HEK293 (cell line): Measurements from ENCODE around the gene SETDB2.

ENCODE experiments used
- CTCF ChIA-PET: fragments of 350-600 bp; formaldehyde crosslinking; extraction: SDS; loops from one replicate; lab custom pipeline; 2021; ENCODE audit warnings: antibody characterized with exemption; lab: Yijun Ruan, JAX
- POLR2A ChIA-PET: fragments of 300-600 bp; formaldehyde crosslinking; extraction: SDS; loops from one replicate; lab custom pipeline; 2020; ENCODE audit warnings: antibody characterized with exemption, inconsistent platforms; lab: Yijun Ruan, JAX
- H3K27ac ChIP-seq: fragments of 200-500 bp; sonication (Bioruptor generic); 2 replicates; pipeline ENCODE4 v1.5.1; 2014; ENCODE audit warnings: low read depth, low read length, control low read depth, inconsistent platforms; ENCODE audit errors: extremely low read depth
- H3K36me3 ChIP-seq, 2 experiments: fragments of 200-500 bp in 1 of 2; sonication (Bioruptor generic) in 1 of 2; 1 replicate in 1 of 2; 2 replicates in 1 of 2; pipeline ENCODE4 v1.5.1; 2014 to 2017; ENCODE audit warnings: inconsistent platforms in 2 of 2, low read length in 2 of 2; ENCODE audit not compliant: control insufficient read depth in 2 of 2, insufficient read depth in 1 of 2
- H3K4me1 ChIP-seq: fragments of 200-500 bp; sonication (Bioruptor generic); 2 replicates; pipeline ENCODE4 v1.5.1; 2014; ENCODE audit warnings: mild to moderate bottlenecking, low read length, inconsistent platforms; ENCODE audit not compliant: control insufficient read depth, insufficient read depth
- H3K4me3 ChIP-seq: 2 replicates; pipeline ENCODE4 v1.5.1; 2011; ENCODE audit warnings: low read depth, mild to moderate bottlenecking, control low read depth, low read length, moderate library complexity
- H3K9me3 ChIP-seq: fragments of 200-500 bp; sonication (Bioruptor generic); 2 replicates; pipeline ENCODE4 v1.5.1; 2014; ENCODE audit warnings: low read depth, low read length, inconsistent platforms; ENCODE audit not compliant: control insufficient read depth, insufficient read depth
- EGR2 ChIP-seq: fragments of 450-650 bp; formaldehyde crosslinking; IDR thresholded peaks from 2 replicates; pipeline ENCODE4 v1.5.1; 2016; ENCODE audit warnings: low read depth, missing biosample characterization, missing genetic modification characterization
- MYNN ChIP-seq: fragments of 450-650 bp; formaldehyde crosslinking; IDR thresholded peaks from 2 replicates; pipeline ENCODE4 v1.5.1; 2016; ENCODE audit warnings: missing biosample characterization, missing genetic modification characterization, borderline replicate concordance
- PRDM1 ChIP-seq: fragments of 450-650 bp; formaldehyde crosslinking; IDR thresholded peaks from 2 replicates; pipeline ENCODE4; 2016; ENCODE audit warnings: missing biosample characterization, missing genetic modification characterization
- TCF7L2 ChIP-seq: IDR thresholded peaks from 2 replicates; pipeline ENCODE4 v1.6.1; 2011; ENCODE audit warnings: low read depth, mild to moderate bottlenecking, inconsistent platforms, low read length, moderate library complexity, borderline replicate concordance
- ZBTB21 ChIP-seq: fragments of 450-650 bp; formaldehyde crosslinking; IDR thresholded peaks from 2 replicates; pipeline ENCODE4 v1.5.1; 2017; ENCODE audit warnings: missing biosample characterization, missing genetic modification characterization
- ZNF10 ChIP-seq: fragments of 450-650 bp; formaldehyde crosslinking; IDR thresholded peaks from 2 replicates; pipeline ENCODE4 v1.5.1; 2017; ENCODE audit warnings: missing biosample characterization, missing genetic modification characterization
- ZNF274 ChIP-seq, 2 experiments: fragments of 200-500 bp in 1 of 2; fragments of 450-650 bp in 1 of 2; sonication (Bioruptor generic) in 1 of 2; formaldehyde crosslinking in 1 of 2; IDR thresholded peaks; 2 replicates each; pipeline versions ENCODE4 v1.5.1 to v1.6.1; 2014 to 2016; ENCODE audit warnings: borderline replicate concordance in 1 of 2, inconsistent platforms in 1 of 2, low read length in 1 of 2, missing biosample characterization in 1 of 2, missing genetic modification characterization in 1 of 2
- ZNF404 ChIP-seq: fragments of 450-650 bp; formaldehyde crosslinking; IDR thresholded peaks from 2 replicates; pipeline ENCODE4 v1.5.1; 2017; ENCODE audit warnings: missing biosample characterization, missing genetic modification characterization
- ZNF473 ChIP-seq: fragments of 450-650 bp; formaldehyde crosslinking; IDR thresholded peaks from 2 replicates; pipeline ENCODE4 v1.5.1; 2017; ENCODE audit warnings: missing biosample characterization, missing genetic modification characterization
- ZNF514 ChIP-seq: fragments of 450-650 bp; formaldehyde crosslinking; IDR thresholded peaks from 2 replicates; pipeline ENCODE4 v1.5.1; 2016; ENCODE audit warnings: missing biosample characterization, missing genetic modification characterization
- ZNF529 ChIP-seq: fragments of 450-650 bp; formaldehyde crosslinking; IDR thresholded peaks from 2 replicates; pipeline ENCODE4 v1.5.1; 2017; ENCODE audit warnings: missing genetic modification characterization, missing biosample characterization; ENCODE audit not compliant: insufficient replicate concordance
- ZNF558 ChIP-seq: fragments of 450-650 bp; formaldehyde crosslinking; IDR thresholded peaks from 2 replicates; pipeline ENCODE4 v1.5.1; 2016; ENCODE audit warnings: missing biosample characterization, missing genetic modification characterization
- ZNF585B ChIP-seq: fragments of 450-650 bp; formaldehyde crosslinking; IDR thresholded peaks from 2 replicates; pipeline ENCODE4 v1.5.1; 2016; ENCODE audit warnings: missing biosample characterization, missing genetic modification characterization
- ZNF654 ChIP-seq: fragments of 450-650 bp; formaldehyde crosslinking; IDR thresholded peaks from 2 replicates; pipeline ENCODE4 v1.5.1; 2016; ENCODE audit warnings: low read depth, missing biosample characterization, missing genetic modification characterization
- ZNF777 ChIP-seq: fragments of 450-650 bp; formaldehyde crosslinking; IDR thresholded peaks from 2 replicates; pipeline ENCODE4 v1.5.1; 2017; ENCODE audit warnings: missing biosample characterization, missing genetic modification characterization, borderline replicate concordance
- ZNF837 ChIP-seq: fragments of 450-650 bp; formaldehyde crosslinking; IDR thresholded peaks from 2 replicates; pipeline ENCODE4 v1.5.1; 2016; ENCODE audit warnings: missing biosample characterization, missing genetic modification characterization
- ZNF843 ChIP-seq: fragments of 450-650 bp; formaldehyde crosslinking; IDR thresholded peaks from 2 replicates; pipeline ENCODE4 v1.5.1; 2016; ENCODE audit warnings: missing biosample characterization, missing genetic modification characterization
- ZSCAN16 ChIP-seq: fragments of 450-650 bp; formaldehyde crosslinking; IDR thresholded peaks from 2 replicates; pipeline ENCODE4 v1.5.1; 2016; ENCODE audit warnings: missing biosample characterization, missing genetic modification characterization
- ZSCAN30 ChIP-seq: fragments of 450-650 bp; IDR thresholded peaks from 2 replicates; pipeline ENCODE4 v1.5.1; 2018; ENCODE audit warnings: missing biosample characterization, mild to moderate bottlenecking, missing genetic modification characterization, moderate library complexity
- ZXDB ChIP-seq: fragments of 450-650 bp; formaldehyde crosslinking; IDR thresholded peaks from 2 replicates; pipeline ENCODE4 v1.5.1; 2016; ENCODE audit warnings: missing biosample characterization, missing genetic modification characterization
- TF ChIP-seq, protein P1 (sequence below): IDR thresholded peaks from 2 replicates; pipeline ENCODE4 v1.6.1; 2011; ENCODE audit warnings: mild to moderate bottlenecking, low read depth, low read length, borderline replicate concordance
- TF ChIP-seq, protein P2 (sequence below): fragments of 450-650 bp; formaldehyde crosslinking; IDR thresholded peaks from 2 replicates; pipeline ENCODE4 v1.5.1; 2016; ENCODE audit warnings: missing biosample characterization, missing genetic modification characterization, low read depth

Gene SETDB2

GRCh38 chr13:49498206-49498605 lies 54.1 kb downstream of the SETDB2 start (continued):
- TF ChIP-seq, protein P1, sequence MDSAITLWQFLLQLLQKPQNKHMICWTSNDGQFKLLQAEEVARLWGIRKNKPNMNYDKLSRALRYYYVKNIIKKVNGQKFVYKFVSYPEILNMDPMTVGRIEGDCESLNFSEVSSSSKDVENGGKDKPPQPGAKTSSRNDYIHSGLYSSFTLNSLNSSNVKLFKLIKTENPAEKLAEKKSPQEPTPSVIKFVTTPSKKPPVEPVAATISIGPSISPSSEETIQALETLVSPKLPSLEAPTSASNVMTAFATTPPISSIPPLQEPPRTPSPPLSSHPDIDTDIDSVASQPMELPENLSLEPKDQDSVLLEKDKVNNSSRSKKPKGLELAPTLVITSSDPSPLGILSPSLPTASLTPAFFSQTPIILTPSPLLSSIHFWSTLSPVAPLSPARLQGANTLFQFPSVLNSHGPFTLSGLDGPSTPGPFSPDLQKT: no peak

GRCh38 chr13:49499889-49500660 lies 56.0 kb downstream of the SETDB2 start:
- no peak overlapping the region for H3K4me3 ChIP-seq
- ChIA-PET POLR2A (no interaction called here), CTCF (no interaction called here)
- no peak overlapping the region for H3K27ac ChIP-seq
- TF ChIP-seq MYNN (tag by site-specific recombination) (peak; percentile 91), ZNF585B (tag by site-specific recombination) (no peak)
- H3K9me3 ChIP-seq: no peaks in the 10 kb centered on the region
- no peaks in the 10 kb centered on the region for H3K36me3 ChIP-seq
- H3K4me1 ChIP-seq: no peaks in the 10 kb centered on the region

GRCh38 chr13:49502954-49503353 lies 58.9 kb downstream of the SETDB2 start:
- CTCF ChIA-PET: interaction anchor here (0.6 to 0.7 kb wide), 2 partner anchors 515 to 735 kb away, joined by 3 read pairs; no protein-coding TSS in a partner anchor
- Histone ChIP-seq H3K36me3 (no peaks in the 10 kb centered on the region), H3K9me3 (no peaks in the 10 kb centered on the region), H3K4me3 (no peak overlapping the region), H3K27ac (no peak overlapping the region), H3K4me1 (no peaks in the 10 kb centered on the region)
- TF ChIP-seq ZSCAN16 (tag by site-specific recombination): no peak
- no peak for TF ChIP-seq EGR2 (tag by site-specific recombination)
- TF ChIP-seq ZNF843 (tag by site-specific recombination): no peak
- no peak for TF ChIP-seq ZNF837 (tag by site-specific recombination)
- TF ChIP-seq ZNF514 (tag by site-specific recombination): no peak
- TF ChIP-seq ZXDB: no peak
- no peak for TF ChIP-seq TCF7L2
- TF ChIP-seq ZNF654 (tag by site-specific recombination): no peak
- no peak for TF ChIP-seq ZSCAN30 (tag by site-specific recombination)
- no peak for TF ChIP-seq ZNF473
- no peak for TF ChIP-seq ZNF10 (tag by site-specific recombination)
- POLR2A ChIA-PET: no interaction called here

DNA sequence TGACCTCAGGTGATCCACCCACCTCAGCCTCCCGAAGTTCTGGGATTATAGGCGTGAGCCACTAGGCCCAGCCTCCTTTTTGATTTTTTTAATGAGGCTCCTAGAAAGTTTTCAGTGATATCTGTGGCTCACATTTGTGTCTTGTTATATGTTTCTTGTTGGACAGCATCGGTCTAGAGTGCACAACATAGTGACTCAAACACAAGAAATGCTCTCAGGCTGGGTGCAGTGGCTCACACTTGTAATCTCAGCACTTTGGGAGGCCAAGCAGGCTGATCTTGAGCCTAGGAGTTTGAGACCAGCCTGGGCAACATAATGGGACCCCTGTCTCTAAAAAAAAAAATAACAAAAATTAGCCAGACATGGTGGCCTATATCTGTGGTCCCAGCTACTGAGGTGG lies 59.9 kb downstream of the SETDB2 start:
- no peak overlapping the region for H3K4me3 ChIP-seq
- ChIA-PET POLR2A (no interaction called here), CTCF (no interaction called here)
- H3K4me1 ChIP-seq: no peaks in the 10 kb centered on the region
- no peak overlapping the region for H3K27ac ChIP-seq
- H3K36me3 ChIP-seq: no peaks in the 10 kb centered on the region
- TF ChIP-seq ZNF777 (no peak), ZSCAN16 (tag by site-specific recombination) (no peak), PRDM1 (tag by site-specific recombination) (no peak), ZBTB21 (no peak), ZNF529 (tag by site-specific recombination) (no peak), ZNF274 (IDR thresholded peaks at IDR 0.05; ENCODE audit: low read length) (no peak), ZNF274 (tag by site-specific recombination; IDR thresholded peaks at IDR 0.05; ENCODE audit: borderline replicate concordance) (no peak), ZNF558 (tag by site-specific recombination) (no peak), ZNF404 (tag by site-specific recombination) (no peak)
- TF ChIP-seq, protein P2, sequence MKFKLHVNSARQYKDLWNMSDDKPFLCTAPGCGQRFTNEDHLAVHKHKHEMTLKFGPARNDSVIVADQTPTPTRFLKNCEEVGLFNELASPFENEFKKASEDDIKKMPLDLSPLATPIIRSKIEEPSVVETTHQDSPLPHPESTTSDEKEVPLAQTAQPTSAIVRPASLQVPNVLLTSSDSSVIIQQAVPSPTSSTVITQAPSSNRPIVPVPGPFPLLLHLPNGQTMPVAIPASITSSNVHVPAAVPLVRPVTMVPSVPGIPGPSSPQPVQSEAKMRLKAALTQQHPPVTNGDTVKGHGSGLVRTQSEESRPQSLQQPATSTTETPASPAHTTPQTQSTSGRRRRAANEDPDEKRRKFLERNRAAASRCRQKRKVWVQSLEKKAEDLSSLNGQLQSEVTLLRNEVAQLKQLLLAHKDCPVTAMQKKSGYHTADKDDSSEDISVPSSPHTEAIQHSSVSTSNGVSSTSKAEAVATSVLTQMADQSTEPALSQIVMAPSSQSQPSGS: no peak
- H3K9me3 ChIP-seq: no peaks in the 10 kb centered on the region
